ENCODE results near the gene MMEL1. TPM values are rescaled to one million over a fixed set of nuclear protein-coding genes. Genes with fewer than 3 reads are reported as not detected.

The MMEL1 gene
- total and polyA plus RNA-seq, 2 donors = 2.6 to 4.2 TPM

GRCh38 chr1:2639203-2639602 is 6.4 kb upstream of the MMEL1 start:
- no peak for DNase-seq (ENCODE audit: extremely low spot score)
- Histone ChIP-seq H3K4me1 (ENCODE audit: insufficient read depth) (peaks cover 2% of the 10 kb centered on the region), H3K27ac (ENCODE audit: low read depth) (no peak overlapping the region), H3K36me3 (ENCODE audit: insufficient read depth) (no peaks in the 10 kb centered on the region), H3K4me3 (ENCODE audit: low read depth, low read length) (no peak overlapping the region)
- 56% methylated on average over 11 of the region's 11 CpGs for WGBS

DNA sequence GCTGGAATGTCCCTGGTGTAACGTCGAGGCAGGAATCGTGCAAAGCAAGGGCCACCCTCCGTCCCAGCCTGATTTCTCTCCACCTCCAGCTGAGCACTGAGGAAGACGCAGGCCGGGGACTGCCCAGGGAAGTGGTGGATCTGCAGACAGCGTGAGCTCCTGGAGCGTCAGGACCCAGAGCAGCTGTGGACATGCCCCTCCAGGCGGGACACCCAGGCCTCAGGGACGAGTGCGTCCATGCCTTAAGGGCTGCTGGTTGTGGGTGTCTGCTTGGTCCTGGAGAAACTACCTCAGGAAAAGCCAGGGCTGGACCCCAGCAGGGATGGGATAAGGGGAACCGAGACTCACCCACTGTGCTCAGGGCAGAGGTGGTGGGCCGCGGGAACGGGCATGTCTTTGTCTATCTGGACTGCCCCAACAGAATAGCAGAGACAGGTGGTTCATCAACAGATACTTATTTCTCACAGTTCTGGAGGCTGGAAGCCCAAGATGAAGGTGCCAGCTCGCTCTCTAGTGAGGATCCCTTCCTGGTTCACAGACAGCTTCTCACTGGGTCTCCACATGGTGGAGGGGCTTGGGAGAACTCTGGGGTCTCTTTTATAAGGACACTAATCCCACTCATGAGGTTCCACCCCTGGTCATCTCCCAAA is 5.8 kb upstream of the MMEL1 start:
- Histone ChIP-seq H3K4me1 (ENCODE audit: insufficient read depth) (peaks cover 2% of the 10 kb centered on the region), H3K4me3 (ENCODE audit: low read depth, low read length) (no peak overlapping the region), H3K36me3 (ENCODE audit: insufficient read depth) (no peaks in the 10 kb centered on the region), H3K27ac (ENCODE audit: low read depth) (no peak overlapping the region)
- no peak for DNase-seq (ENCODE audit: extremely low spot score)
- WGBS = 74% methylated on average over 16 of the region's 16 CpGs

DNA sequence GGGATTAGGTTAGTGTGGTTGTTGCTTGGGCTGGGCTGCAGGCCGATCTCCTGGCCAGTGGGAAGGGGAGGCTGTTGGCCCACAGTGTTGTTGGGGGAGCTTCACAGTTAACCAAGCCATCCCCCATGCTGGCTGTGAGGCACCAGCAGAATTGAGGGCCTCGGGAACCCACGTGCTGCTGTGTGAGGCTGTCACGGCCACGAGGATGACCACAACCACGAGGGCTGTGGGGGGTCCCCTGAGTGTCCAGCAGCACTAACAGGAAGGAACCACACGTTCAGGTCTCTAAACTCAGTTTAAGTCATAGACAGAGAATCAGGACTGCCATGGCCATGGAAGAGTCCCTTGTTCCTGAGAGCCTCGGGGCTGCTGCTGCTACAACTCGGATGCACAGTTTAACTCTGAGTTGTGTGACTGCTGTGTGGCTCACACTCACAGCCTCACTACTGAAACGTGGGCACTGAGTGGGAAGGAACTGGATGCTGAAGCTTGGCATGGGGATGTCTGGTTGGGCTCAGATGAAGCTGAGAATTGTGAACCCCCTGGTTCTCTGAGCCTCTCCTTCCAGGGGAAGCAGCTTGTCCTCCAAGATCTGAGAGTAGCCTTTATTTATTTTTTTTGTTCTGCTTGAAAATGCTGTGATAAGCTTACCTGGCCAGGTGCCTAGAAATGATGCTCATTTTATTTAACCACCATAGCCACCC is 4.8 kb upstream of the MMEL1 start:
- WGBS = 71% methylated on average over 10 of the region's 10 CpGs
- Histone ChIP-seq H3K4me3 (ENCODE audit: low read depth, low read length) (no peak overlapping the region), H3K27ac (ENCODE audit: low read depth) (no peak overlapping the region), H3K36me3 (ENCODE audit: insufficient read depth) (no peaks in the 10 kb centered on the region), H3K4me1 (ENCODE audit: insufficient read depth) (peaks cover 2% of the 10 kb centered on the region)
- no peak for DNase-seq (ENCODE audit: extremely low spot score)

DNA sequence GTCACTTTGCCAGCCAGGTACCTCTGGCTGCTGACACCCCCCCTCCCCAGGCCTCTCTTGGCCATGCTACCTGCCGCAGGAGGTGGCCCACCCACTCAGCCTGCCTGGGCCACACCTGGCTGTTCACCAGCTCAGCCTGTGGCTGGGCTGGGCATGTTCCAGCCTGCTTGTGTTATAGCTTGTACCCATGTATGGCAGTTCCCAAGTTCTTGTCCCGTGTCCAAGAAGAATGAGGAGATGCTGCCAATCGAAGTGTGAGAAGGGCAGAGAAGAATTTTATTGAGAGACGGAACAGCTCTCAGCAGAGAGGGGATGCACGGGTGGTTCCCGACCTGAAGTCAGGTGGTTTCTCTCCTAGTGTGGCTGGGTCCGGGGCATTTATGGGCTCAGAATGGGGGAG is 3.9 kb upstream of the MMEL1 start:
- Histone ChIP-seq H3K36me3 (ENCODE audit: insufficient read depth) (no peaks in the 10 kb centered on the region), H3K4me1 (ENCODE audit: insufficient read depth) (no peaks in the 10 kb centered on the region), H3K4me3 (ENCODE audit: low read depth, low read length) (no peak overlapping the region), H3K27ac (ENCODE audit: low read depth) (no peak overlapping the region)
- no peak for DNase-seq (ENCODE audit: extremely low spot score)
- WGBS = 75% methylated on average over 7 of the region's 7 CpGs

GRCh38 chr1:2635361-2636010 is 2.7 kb upstream of the MMEL1 start:
- Histone ChIP-seq H3K27ac (ENCODE audit: low read depth) (no peak overlapping the region), H3K4me3 (ENCODE audit: low read depth, low read length) (no peak overlapping the region), H3K4me1 (ENCODE audit: insufficient read depth) (no peaks in the 10 kb centered on the region), H3K36me3 (ENCODE audit: insufficient read depth) (no peaks in the 10 kb centered on the region)
- WGBS = 80% methylated on average over 10 of the region's 10 CpGs
- no peak for DNase-seq (ENCODE audit: extremely low spot score)

GRCh38 chr1:2633936-2634491 is 1.2 kb upstream of the MMEL1 start:
- no peaks in the 10 kb centered on the region for H3K36me3 ChIP-seq (ENCODE audit: insufficient read depth)
- no peak for DNase-seq (ENCODE audit: extremely low spot score)
- no peaks in the 10 kb centered on the region for H3K4me1 ChIP-seq (ENCODE audit: insufficient read depth)
- no peak overlapping the region for H3K4me3 ChIP-seq (ENCODE audit: low read depth, low read length)
- WGBS = 45% methylated on average over 8 of the region's 8 CpGs
- no peak overlapping the region for H3K27ac ChIP-seq (ENCODE audit: low read depth)

GRCh38 chr1:2633366-2633935 is 635 bp upstream of the MMEL1 start:
- WGBS = 57% methylated on average over 12 of the region's 12 CpGs
- Histone ChIP-seq H3K4me3 (ENCODE audit: low read depth, low read length) (no peak overlapping the region), H3K36me3 (ENCODE audit: insufficient read depth) (no peaks in the 10 kb centered on the region), H3K27ac (ENCODE audit: low read depth) (no peak overlapping the region), H3K4me1 (ENCODE audit: insufficient read depth) (no peaks in the 10 kb centered on the region)
- no peak for DNase-seq (ENCODE audit: extremely low spot score)

GRCh38 chr1:2632051-2632430 is 775 bp downstream of the MMEL1 start:
- Histone ChIP-seq H3K4me3 (ENCODE audit: low read depth, low read length) (no peak overlapping the region), H3K36me3 (ENCODE audit: insufficient read depth) (no peaks in the 10 kb centered on the region), H3K4me1 (ENCODE audit: insufficient read depth) (no peaks in the 10 kb centered on the region), H3K27ac (ENCODE audit: low read depth) (no peak overlapping the region)
- 45% methylated on average over 8 of the region's 8 CpGs for WGBS
- DNase-seq (ENCODE audit: extremely low spot score) = no peak

DNA sequence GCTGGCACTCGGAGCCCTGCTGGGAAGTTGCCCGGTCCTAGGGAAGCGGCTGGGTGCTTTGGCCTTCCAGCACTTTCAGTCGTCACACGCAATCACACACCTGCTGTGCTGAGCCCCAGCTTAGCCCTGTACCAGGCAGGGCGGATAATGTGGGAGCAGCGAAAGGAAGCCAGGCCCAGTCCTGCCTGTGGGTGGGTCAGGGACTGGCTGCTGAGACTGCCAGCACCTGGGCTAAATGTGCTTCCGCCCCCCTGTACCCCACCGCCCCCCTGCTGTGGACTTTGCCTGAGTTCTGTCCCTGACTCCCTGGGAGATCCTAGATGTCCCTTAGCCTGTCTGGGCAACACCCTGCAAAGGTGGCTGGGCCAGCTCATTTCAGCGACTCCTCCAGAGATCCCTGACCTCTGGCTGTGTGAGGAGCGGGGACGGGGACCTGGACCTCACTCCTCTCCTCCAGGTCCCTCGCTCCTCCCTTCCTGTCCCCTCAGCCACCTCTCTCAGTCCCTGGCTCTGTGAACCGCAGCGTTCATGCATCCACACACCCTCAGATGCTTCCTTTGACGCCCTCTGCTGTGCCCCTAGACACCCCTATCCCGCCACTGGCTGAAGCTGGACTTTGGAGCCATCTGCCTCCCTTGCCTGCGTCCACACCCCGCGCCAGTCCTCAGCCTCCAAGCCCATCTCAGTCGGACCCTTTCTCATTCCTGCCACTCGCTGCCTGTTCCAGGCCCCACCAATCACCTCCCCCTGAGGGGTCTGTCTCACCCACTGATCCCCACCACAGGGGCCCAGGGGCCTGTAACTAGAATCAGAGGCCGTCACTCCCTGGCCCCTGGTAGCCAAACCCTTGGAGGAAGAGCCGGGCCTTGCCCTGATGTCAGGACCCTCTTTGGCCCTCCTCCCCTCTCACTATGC is 1.4 kb downstream of the MMEL1 start:
- no peaks in the 10 kb centered on the region for H3K4me1 ChIP-seq (ENCODE audit: insufficient read depth)
- DNase-seq (ENCODE audit: extremely low spot score) = no peak
- H3K27ac ChIP-seq (ENCODE audit: low read depth) = no peak overlapping the region
- 74% methylated on average over 24 of the region's 24 CpGs for WGBS
- H3K36me3 ChIP-seq (ENCODE audit: insufficient read depth) = no peaks in the 10 kb centered on the region
- H3K4me3 ChIP-seq (ENCODE audit: low read depth, low read length) = no peak overlapping the region

- 95% methylated on average over 35 of the region's 35 CpGs for WGBS
- no peak overlapping the region for H3K27ac ChIP-seq (ENCODE audit: low read depth)
- no peak for DNase-seq (ENCODE audit: extremely low spot score)
- no peaks in the 10 kb centered on the region for H3K4me1 ChIP-seq (ENCODE audit: insufficient read depth)
- H3K36me3 ChIP-seq (ENCODE audit: insufficient read depth) = no peaks in the 10 kb centered on the region
- no peak overlapping the region for H3K4me3 ChIP-seq (ENCODE audit: low read depth, low read length)
These were observed 2.2 kb downstream of the MMEL1 start for GRCh38 chr1:2630498-2631135.

GRCh38 chr1:2629627-2630497 is 3.0 kb downstream of the MMEL1 start:
- Histone ChIP-seq H3K27ac (ENCODE audit: low read depth) (no peak overlapping the region), H3K4me1 (ENCODE audit: insufficient read depth) (no peaks in the 10 kb centered on the region), H3K36me3 (ENCODE audit: insufficient read depth) (no peaks in the 10 kb centered on the region), H3K4me3 (ENCODE audit: low read depth, low read length) (no peak overlapping the region)
- DNase-seq (ENCODE audit: extremely low spot score) = no peak
- 83% methylated on average over 23 of the region's 23 CpGs for WGBS
